Gastroesophageal sphincter (tissue), 4 donors: ENCODE measurements around the gene GPR55. TPM values are rescaled to one million over a fixed set of nuclear protein-coding genes. Genes with fewer than 3 reads are reported as not detected.

Source experiments
- ATAC-seq: fragments of 150-250 bp; one replicate; pipeline ENCODE4 v1.9.1; 2016; ENCODE audit warnings: mild to moderate bottlenecking, moderate library complexity
- H3K27ac ChIP-seq, 4 donors: fragments of 200-600 bp; sonication (generic) in 3 of 4; 1 replicate in 3 of 4; 2 replicates in 1 of 4; pipeline ENCODE4 v1.5.1; 2016 to 2019
- H3K27me3 ChIP-seq: fragments of 200-600 bp; sonication (generic); one replicate; pipeline ENCODE4 v1.5.1; 2019
- H3K36me3 ChIP-seq, 2 donors: fragments of 200-600 bp; sonication (generic); one replicate each; pipeline ENCODE4 v1.5.1; 2019; ENCODE audit warnings: control low read depth in 1 of 2
- H3K4me1 ChIP-seq, 3 donors: fragments of 200-600 bp; sonication (generic); 1 replicate in 2 of 3; 2 replicates in 1 of 3; pipeline ENCODE4 v1.5.1; 2016 to 2019; ENCODE audit warnings: control low read depth in 2 of 3
- H3K4me3 ChIP-seq, 2 donors: fragments of 200-600 bp; sonication (generic); one replicate each; pipeline ENCODE4 v1.5.1; 2019; ENCODE audit warnings: mild to moderate bottlenecking in 1 of 2, moderate library complexity in 1 of 2
- H3K9me3 ChIP-seq, 3 donors: fragments of 200-600 bp; sonication (generic); one replicate each; pipeline ENCODE4 v1.5.1; 2017 to 2019; ENCODE audit warnings: control low read depth in 2 of 3
- EP300 ChIP-seq: sonication (generic); formaldehyde crosslinking; IDR thresholded peaks from one replicate; pipeline ENCODE4 v1.6.1; 2017; ENCODE audit warnings: antibody characterized with exemption, mild to moderate bottlenecking
- POLR2A ChIP-seq, 2 donors: fragments of 450-650 bp; IDR thresholded peaks; one replicate each; pipeline ENCODE4 v1.6.1; 2017; ENCODE audit warnings: antibody characterized with exemption in 2 of 2, mild to moderate bottlenecking in 2 of 2, moderate library complexity in 1 of 2
- POLR2AphosphoS5 ChIP-seq: sonication (generic); formaldehyde crosslinking; IDR thresholded peaks from one replicate; pipeline ENCODE4 v1.6.1; 2017; ENCODE audit warnings: antibody characterized with exemption
- WGBS, 2 donors: methylation state at CpG; one replicate each; pipeline ENCODE4 v1.1.5; 2018; ENCODE audit warnings: low coverage in 1 of 2; 5-methylcytosine and 5-hydroxymethylcytosine counted together
- total RNA-seq, 4 donors: library from RNA; depleted of rRNA; stranded (reverse); fragments of >200 nt; gene quantifications; one replicate each; pipeline ENCODE4 v1.1.0, GENCODE V29; 2016
- TF ChIP-seq, protein P1 (sequence below), 4 experiments: fragments of 200-600 bp in 2 of 4; fragments of 450-650 bp in 2 of 4; sonication (generic) in 1 of 4; IDR thresholded peaks; one replicate each; pipeline ENCODE4 v1.5.1; 2017 to 2019; ENCODE audit warnings: antibody characterized with exemption in 4 of 4, mild to moderate bottlenecking in 2 of 4, moderate library complexity in 2 of 4

GPR55 gene
- total RNA-seq, 4 donors from 2014 or later: 0.08 to 0.12 TPM; not detected in 2

DNA sequence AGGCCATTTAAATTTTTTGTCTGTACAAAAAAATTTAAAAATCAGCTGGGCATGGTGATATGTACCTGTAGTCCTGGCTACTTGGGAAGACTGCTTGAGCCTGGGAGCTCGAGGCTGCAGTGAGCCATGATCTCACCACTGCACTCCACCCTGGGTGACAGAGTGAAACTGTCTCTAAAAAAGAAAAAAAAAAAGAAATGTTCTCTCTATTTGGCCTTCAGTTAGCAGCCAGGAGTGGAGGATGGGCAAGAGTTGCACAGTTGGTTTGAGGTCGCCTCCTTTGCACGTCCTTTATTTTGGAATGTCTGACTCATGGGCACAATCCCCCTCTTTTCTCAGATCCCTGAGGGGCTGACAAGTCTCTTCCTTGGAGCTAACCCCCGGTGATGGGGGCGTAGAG lies 34.0 kb downstream of the GPR55 start:
- no peaks in the 10 kb centered on the region for H3K36me3 ChIP-seq
- TF ChIP-seq POLR2A (IDR thresholded peaks at IDR 0.05): no peak
- TF ChIP-seq EP300: no peak
- no peak for TF ChIP-seq POLR2AphosphoS5
- no peaks in the 10 kb centered on the region for H3K4me1 ChIP-seq
- H3K4me3 ChIP-seq: no peak overlapping the region
- no peaks in the 10 kb centered on the region for H3K9me3 ChIP-seq
- ATAC-seq: no peak
- H3K27ac ChIP-seq: peak overlapping the region in 1 of 4 donors; percentile 25
- WGBS, 2 donors: 20 to 47% methylated on average over 1 to 5 of the region's 5 CpGs
- peaks cover 8% of the 10 kb centered on the region for H3K27me3 ChIP-seq

DNA sequence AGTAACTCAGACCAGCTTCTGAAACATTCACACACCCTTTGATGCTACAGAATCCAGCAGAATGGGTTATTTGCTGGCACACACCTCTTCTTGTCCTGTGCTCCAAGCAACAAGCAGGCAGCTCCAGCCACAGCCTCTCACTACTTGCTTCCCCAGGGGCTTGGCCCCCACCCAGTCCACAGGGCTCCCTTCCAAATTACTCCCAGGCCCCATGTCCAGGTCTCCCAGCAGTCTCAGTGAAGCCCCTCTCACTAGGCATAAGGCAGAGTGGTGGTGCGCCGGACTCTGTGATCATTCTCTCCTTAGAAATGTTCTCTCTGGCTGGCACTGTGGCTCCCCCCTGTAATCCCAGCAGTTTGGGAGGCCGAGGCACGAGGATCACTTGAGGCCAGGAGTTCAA lies 34.4 kb downstream of the GPR55 start:
- no peak for TF ChIP-seq EP300
- Histone ChIP-seq H3K36me3 (no peaks in the 10 kb centered on the region), H3K9me3 (no peaks in the 10 kb centered on the region), H3K27ac (peak overlapping the region in 1 of 4 donors; percentile 15), H3K27me3 (peaks cover 8% of the 10 kb centered on the region), H3K4me1 (no peaks in the 10 kb centered on the region), H3K4me3 (no peak overlapping the region)
- no CpG with 5 or more reads among the region's 4 CpGs for WGBS, 2 donors
- no peak for ATAC-seq

DNA sequence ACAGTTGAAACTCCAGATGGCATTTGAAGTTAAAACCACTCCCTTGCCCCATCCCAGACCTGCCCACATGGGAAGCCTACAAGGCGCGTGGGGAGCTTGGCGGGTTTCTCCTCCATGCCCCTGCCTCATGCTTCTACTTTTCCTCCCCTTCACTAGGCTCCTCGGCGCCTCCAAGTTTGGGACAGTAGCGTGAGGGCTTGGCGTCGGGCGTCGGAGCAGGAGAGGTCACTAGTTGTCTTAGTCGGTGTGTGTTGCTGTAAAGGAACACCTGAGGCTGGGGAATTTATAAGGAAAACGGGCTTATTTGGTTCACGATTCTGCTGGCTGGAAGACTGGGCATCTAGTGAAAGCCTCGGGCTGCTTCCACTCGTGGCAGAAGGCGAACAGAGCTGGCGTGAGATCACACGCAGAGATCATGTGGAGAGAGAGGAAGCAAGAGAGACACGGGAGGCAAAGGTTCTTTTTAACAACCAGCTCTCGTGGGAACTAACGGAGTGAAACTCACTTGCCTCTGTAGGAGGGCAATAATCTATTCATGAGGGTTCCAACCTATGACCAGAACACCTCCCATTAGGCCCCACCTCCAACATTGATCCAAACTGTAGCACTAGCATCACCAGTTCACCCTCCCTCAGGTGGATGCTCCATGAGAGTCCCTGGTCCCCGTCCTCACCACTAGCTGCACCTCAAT lies 35.0 kb downstream of the GPR55 start:
- Histone ChIP-seq H3K36me3 (no peaks in the 10 kb centered on the region), H3K4me1 (no peaks in the 10 kb centered on the region), H3K27ac (no peak overlapping the region), H3K4me3 (no peak overlapping the region), H3K27me3 (peaks cover 8% of the 10 kb centered on the region), H3K9me3 (no peaks in the 10 kb centered on the region)
- no peak for ATAC-seq
- TF ChIP-seq POLR2AphosphoS5: no peak
- TF ChIP-seq POLR2A (IDR thresholded peaks at IDR 0.05): no peak
- no peak for TF ChIP-seq EP300
- TF ChIP-seq, protein P1, sequence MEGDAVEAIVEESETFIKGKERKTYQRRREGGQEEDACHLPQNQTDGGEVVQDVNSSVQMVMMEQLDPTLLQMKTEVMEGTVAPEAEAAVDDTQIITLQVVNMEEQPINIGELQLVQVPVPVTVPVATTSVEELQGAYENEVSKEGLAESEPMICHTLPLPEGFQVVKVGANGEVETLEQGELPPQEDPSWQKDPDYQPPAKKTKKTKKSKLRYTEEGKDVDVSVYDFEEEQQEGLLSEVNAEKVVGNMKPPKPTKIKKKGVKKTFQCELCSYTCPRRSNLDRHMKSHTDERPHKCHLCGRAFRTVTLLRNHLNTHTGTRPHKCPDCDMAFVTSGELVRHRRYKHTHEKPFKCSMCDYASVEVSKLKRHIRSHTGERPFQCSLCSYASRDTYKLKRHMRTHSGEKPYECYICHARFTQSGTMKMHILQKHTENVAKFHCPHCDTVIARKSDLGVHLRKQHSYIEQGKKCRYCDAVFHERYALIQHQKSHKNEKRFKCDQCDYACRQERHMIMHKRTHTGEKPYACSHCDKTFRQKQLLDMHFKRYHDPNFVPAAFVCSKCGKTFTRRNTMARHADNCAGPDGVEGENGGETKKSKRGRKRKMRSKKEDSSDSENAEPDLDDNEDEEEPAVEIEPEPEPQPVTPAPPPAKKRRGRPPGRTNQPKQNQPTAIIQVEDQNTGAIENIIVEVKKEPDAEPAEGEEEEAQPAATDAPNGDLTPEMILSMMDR (IDR thresholded peaks at IDR 0.05): no peak
- WGBS, 2 donors: 85 to 91% methylated on average over 9 to 11 of the region's 22 CpGs

DNA sequence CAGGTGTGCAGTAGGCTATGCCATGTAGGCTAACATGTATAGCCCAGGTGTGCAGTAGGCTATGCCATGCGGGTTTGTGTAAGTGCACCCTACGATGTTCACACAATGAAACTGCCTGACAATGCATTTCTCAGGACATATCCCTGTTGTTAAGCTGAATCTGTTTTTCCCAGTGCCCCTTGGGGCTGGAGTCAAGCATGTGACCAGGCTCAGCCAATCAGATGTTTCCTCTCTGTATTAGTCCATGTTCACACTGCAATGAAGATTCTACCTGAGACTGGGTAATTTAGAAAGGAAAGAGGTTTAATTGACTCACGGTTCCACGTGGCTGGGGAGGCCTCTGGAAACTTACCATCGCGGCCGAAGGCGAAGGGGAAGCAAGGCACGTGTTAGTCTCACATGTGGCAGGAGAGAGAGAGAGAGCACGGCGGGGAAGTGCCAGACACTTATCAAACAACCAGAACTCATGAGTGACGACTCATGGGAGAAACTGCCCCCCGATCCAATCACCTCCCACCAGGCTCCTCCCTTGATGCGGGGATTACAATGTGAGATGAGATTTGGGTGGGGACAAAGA lies 36.1 kb downstream of the GPR55 start:
- TF ChIP-seq EP300: no peak
- Histone ChIP-seq H3K27me3 (peaks cover 8% of the 10 kb centered on the region), H3K9me3 (no peaks in the 10 kb centered on the region), H3K4me1 (no peaks in the 10 kb centered on the region), H3K36me3 (no peaks in the 10 kb centered on the region), H3K4me3 (no peak overlapping the region), H3K27ac (no peak overlapping the region)
- WGBS, 2 donors: 87 to 93% methylated on average over 2 to 11 of the region's 14 CpGs
- no peak for ATAC-seq

DNA sequence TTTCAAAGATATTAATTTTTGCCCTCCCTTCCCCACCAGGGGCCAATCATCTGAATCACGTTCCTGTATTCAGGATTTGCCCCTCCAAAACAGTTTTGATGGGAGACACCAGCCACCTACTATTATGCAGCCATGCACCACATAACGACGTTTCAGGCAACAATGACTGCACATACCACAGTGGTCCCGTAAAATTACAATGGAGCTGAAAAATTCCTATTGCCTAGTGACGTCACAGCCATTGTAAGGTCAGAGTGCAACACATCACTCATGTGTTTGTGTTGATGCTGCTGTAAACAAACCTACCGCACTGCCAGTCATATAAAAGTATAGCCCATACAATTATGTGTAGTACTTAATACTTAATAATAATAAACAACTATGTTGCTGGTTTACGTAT lies 37.7 kb downstream of the GPR55 start:
- H3K4me3 ChIP-seq: no peak overlapping the region
- 83% methylated on average over 5 to 7 of the region's 7 CpGs for WGBS, 2 donors
- TF ChIP-seq POLR2A (IDR thresholded peaks at IDR 0.05) (no peak), POLR2AphosphoS5 (no peak)
- H3K36me3 ChIP-seq: no peaks in the 10 kb centered on the region
- H3K9me3 ChIP-seq: no peaks in the 10 kb centered on the region
- no peaks in the 10 kb centered on the region for H3K4me1 ChIP-seq
- H3K27me3 ChIP-seq: no peaks in the 10 kb centered on the region
- no peak overlapping the region for H3K27ac ChIP-seq
- no peak for ATAC-seq

DNA sequence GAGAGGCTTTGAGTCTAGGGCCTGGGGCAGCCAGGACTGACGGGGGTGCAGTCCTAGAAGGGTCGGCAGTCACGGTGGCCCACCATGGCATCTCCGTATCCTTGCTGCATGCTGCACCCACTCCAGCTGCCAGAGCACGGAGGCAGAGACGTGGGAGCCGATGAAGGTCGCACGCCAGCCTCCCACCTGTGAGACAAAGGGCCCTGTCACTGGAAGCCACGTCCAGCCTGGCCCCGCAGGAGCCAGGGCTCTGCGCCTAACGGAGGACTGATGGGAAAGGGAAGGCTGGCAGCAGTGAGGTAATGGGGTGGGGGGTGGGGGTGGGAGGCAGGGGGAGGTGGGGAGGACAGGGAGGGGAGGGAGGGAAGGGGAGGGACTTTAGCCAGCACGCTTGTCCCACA lies 38.4 kb downstream of the GPR55 start:
- Histone ChIP-seq H3K4me1 (no peaks in the 10 kb centered on the region), H3K36me3 (no peaks in the 10 kb centered on the region), H3K27ac (no peak overlapping the region), H3K4me3 (no peak overlapping the region), H3K9me3 (no peaks in the 10 kb centered on the region), H3K27me3 (no peaks in the 10 kb centered on the region)
- ATAC-seq: no peak
- TF ChIP-seq POLR2AphosphoS5: no peak
- TF ChIP-seq EP300: no peak
- no peak for TF ChIP-seq POLR2A (IDR thresholded peaks at IDR 0.05)
- TF ChIP-seq, protein P1 (IDR thresholded peaks at IDR 0.05): no peak
- WGBS, 2 donors: 65 to 89% methylated on average over 2 to 9 of the region's 14 CpGs

DNA sequence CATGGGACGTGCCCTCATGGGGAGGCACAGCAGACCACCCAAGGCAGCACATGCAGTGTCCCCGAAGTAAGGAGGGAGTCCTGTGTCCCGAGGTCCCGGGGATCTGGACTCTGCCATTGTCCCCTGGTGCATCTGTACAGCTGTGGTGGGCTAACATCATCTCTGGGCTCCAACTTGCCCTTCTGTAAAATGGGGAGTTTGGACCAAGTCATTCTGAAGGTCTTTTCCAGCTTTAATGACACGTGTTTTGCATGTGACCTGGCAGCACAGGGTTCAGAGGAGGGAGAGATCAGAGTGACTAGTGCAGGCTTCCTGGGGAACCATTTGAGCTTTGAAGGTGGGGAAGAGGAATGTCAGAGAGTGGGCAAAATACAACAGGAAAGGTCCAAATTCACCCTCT lies 38.8 kb downstream of the GPR55 start:
- 83% methylated on average over 1 of the region's 5 CpGs; no CpG with 5 or more reads in 1 of the 2 donors for WGBS, 2 donors
- ATAC-seq: no peak
- TF ChIP-seq, protein P1 (IDR thresholded peaks at IDR 0.05): no peak

More for the DNA sequence above, 38.8 kb downstream of the GPR55 start:
- no peak overlapping the region for H3K4me3 ChIP-seq
- H3K27me3 ChIP-seq: no peaks in the 10 kb centered on the region
- no peaks in the 10 kb centered on the region for H3K36me3 ChIP-seq
- H3K27ac ChIP-seq: no peak overlapping the region
- H3K4me1 ChIP-seq: no peaks in the 10 kb centered on the region
- no peaks in the 10 kb centered on the region for H3K9me3 ChIP-seq
